ENCODE measurements around the gene TMEM132D. TPM values are rescaled to one million over a fixed set of nuclear protein-coding genes. Genes with fewer than 3 reads are reported as not detected.

TMEM132D gene
- total RNA-seq, 1 donor from 2014 or later, result 1.0 TPM

GRCh38 chr12:129592449-129592848 is 311.4 kb downstream of the TMEM132D start:
- TF ChIP-seq CTCF (IDR thresholded peaks at IDR 0.05), result no peak
- no peak for ATAC-seq
- no peaks in the 10 kb centered on the region for H3K27me3 ChIP-seq
- DNase-seq, result no peak
- H3K4me1 ChIP-seq, result no peaks in the 10 kb centered on the region
- no peaks in the 10 kb centered on the region for H3K36me3 ChIP-seq
- no peaks in the 10 kb centered on the region for H3K9me3 ChIP-seq
- intact Hi-C loops (cut with DNase I), result no loop called here
- no peak overlapping the region for H3K4me3 ChIP-seq
- H3K27ac ChIP-seq, result no peak overlapping the region

- DNase-seq, result no peak
- TF ChIP-seq CTCF (IDR thresholded peaks at IDR 0.05), result no peak
- Histone ChIP-seq H3K27me3 (no peaks in the 10 kb centered on the region), H3K4me1 (no peaks in the 10 kb centered on the region), H3K36me3 (no peaks in the 10 kb centered on the region), H3K4me3 (no peak overlapping the region), H3K9me3 (no peaks in the 10 kb centered on the region), H3K27ac (no peak overlapping the region)
- intact Hi-C loops (cut with DNase I), result no loop called here
- no peak for ATAC-seq
Measured at GRCh38 chr12:129589503-129589902, 314.3 kb downstream of the TMEM132D start.

- TF ChIP-seq CTCF (IDR thresholded peaks at IDR 0.05), result no peak
- Histone ChIP-seq H3K4me1 (no peaks in the 10 kb centered on the region), H3K27ac (no peak overlapping the region), H3K4me3 (no peak overlapping the region), H3K36me3 (no peaks in the 10 kb centered on the region), H3K27me3 (no peaks in the 10 kb centered on the region), H3K9me3 (no peaks in the 10 kb centered on the region)
- DNase-seq (no peak), ATAC-seq (no peak)
- intact Hi-C loops (cut with DNase I), result no loop called here
Measured at GRCh38 chr12:129588142-129588541, 315.7 kb downstream of the TMEM132D start.

GRCh38 chr12:129585296-129585695 is 318.5 kb downstream of the TMEM132D start:
- H3K4me1 ChIP-seq, result no peaks in the 10 kb centered on the region
- H3K4me3 ChIP-seq, result no peak overlapping the region
- no peaks in the 10 kb centered on the region for H3K27me3 ChIP-seq
- ATAC-seq, result no peak
- TF ChIP-seq CTCF (IDR thresholded peaks at IDR 0.05), result no peak
- no peaks in the 10 kb centered on the region for H3K9me3 ChIP-seq
- intact Hi-C loops (cut with DNase I), result no loop called here
- no peaks in the 10 kb centered on the region for H3K36me3 ChIP-seq
- no peak overlapping the region for H3K27ac ChIP-seq
- DNase-seq, result no peak

GRCh38 chr12:129579879-129580278 is 323.9 kb downstream of the TMEM132D start:
- Histone ChIP-seq H3K36me3 (no peaks in the 10 kb centered on the region), H3K4me3 (no peak overlapping the region), H3K27ac (no peak overlapping the region), H3K4me1 (no peaks in the 10 kb centered on the region), H3K9me3 (no peaks in the 10 kb centered on the region), H3K27me3 (no peaks in the 10 kb centered on the region)
- intact Hi-C loops (cut with DNase I), result no loop called here
- no peak for TF ChIP-seq CTCF (IDR thresholded peaks at IDR 0.05)
- DNase-seq, result no peak
- ATAC-seq, result no peak

GRCh38 chr12:129571901-129572494 is 331.8 kb downstream of the TMEM132D start:
- Histone ChIP-seq H3K9me3 (no peaks in the 10 kb centered on the region), H3K4me1 (no peaks in the 10 kb centered on the region), H3K27ac (no peak overlapping the region), H3K4me3 (no peak overlapping the region), H3K27me3 (no peaks in the 10 kb centered on the region), H3K36me3 (no peaks in the 10 kb centered on the region)
- intact Hi-C loops (cut with DNase I), result no loop called here
- ATAC-seq (peak; percentile 29), DNase-seq (no peak)
- no peak for TF ChIP-seq CTCF (IDR thresholded peaks at IDR 0.05)
